HG03066 (cell line): ENCODE data around the gene LRRC4.

ENCODE experiments used
- ATAC-seq: cut with Tn5 transposase; IDR thresholded peaks from one replicate; pipeline ENCODE4 v1.9.1; 2021; ENCODE audit warnings: low read depth; ENCODE audit not compliant: unreplicated experiment

The LRRC4 gene

GRCh38 chr7:127983804-127984332, 47.4 kb downstream of the LRRC4 start:
- ATAC-seq = no peak

DNA sequence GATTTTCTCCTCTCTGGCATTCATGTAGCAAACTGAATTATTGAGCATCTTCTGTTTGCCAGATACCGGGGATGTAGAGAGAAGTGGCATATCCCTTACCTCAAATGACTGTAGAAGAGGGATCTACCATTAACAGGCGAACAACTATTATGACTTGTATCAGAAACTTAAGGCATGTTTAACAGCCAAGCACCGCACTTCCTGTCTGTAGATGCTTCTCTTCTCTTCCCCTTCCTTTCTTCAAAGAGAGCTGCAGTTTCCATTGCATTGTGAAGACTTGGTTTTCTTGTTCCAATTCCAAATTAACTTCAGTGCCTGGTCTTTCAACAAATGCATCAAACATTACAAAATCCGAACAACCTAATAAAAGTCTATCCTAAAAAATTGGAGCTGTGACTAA, 49.3 kb downstream of the LRRC4 start:
- no peak for ATAC-seq

GRCh38 chr7:127980901-127981300, 50.3 kb downstream of the LRRC4 start:
- ATAC-seq = no peak

- ATAC-seq = no peak
Observed at GRCh38 chr7:127979728-127980126, 51.5 kb downstream of the LRRC4 start.

DNA sequence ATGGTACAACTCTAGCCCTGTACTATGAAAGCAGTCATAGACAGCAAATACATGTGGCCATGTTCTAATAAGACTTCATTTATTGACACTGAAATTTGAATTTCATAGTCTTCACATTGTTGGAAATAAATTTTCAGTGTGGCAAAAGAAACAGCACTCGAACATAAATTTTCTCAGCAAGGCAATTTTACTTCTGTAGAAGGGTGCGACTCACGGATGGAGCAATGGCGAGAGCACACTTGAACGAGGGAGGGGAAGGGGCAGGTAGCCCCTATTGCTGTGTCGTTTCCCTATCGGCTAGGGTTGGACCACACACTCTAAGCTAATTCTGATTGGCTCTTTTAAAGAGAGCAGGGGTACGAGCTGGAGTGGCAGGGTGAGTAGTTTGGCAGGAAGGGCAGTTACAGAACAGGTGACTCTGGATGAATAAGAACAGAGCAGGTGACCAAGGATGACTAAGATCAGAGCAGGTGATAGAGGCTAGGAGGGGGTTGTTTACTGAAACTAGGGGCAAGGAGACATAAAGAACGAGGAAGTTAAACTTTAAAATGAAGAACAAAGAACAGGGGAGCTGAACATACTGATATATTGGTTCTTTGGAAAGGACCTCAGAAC, 52.0 kb downstream of the LRRC4 start:
- no peak for ATAC-seq

DNA sequence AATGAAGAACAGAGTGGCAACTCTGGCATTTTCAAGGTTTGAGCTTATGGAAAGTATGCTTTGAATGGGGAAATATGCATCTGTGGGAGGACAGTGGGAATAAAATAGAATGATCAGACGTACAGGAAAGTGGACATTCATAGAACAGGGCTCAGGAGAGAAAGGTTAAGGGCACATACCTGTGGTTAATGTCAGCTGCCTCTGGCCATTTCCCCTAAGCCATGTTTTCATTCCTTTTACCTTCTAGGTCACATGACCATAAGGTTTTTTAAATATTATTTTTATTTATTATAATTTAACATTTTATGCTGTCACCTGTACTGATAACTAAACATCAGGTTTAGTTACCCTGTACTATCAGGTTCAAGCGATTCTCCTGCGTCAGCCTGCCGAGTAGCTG, 52.8 kb downstream of the LRRC4 start:
- ATAC-seq = no peak
